Stimulated activated CD4-positive, alpha-beta T cell treated with anti-CD3 and anti-CD28 coated beads, Interleukin-15, amount 100 ng/mL, for 1 hour (primary cell): Measurements from ENCODE around the gene NTPCR.
"Not testable (repeated sequence)": the region's sequence is repeated elsewhere in the genome, so short reads cannot be mapped to it uniquely, and the experiment has no call there.

Source experiments
- DNase-seq, 2 donors: peaks; one replicate each; pipeline ENCODE4 v3.0.0-alpha.2; 2020; ENCODE audit warnings: low read depth in 1 of 2, low spot score in 1 of 2

The NTPCR gene, protein sequence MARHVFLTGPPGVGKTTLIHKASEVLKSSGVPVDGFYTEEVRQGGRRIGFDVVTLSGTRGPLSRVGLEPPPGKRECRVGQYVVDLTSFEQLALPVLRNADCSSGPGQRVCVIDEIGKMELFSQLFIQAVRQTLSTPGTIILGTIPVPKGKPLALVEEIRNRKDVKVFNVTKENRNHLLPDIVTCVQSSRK

DNA sequence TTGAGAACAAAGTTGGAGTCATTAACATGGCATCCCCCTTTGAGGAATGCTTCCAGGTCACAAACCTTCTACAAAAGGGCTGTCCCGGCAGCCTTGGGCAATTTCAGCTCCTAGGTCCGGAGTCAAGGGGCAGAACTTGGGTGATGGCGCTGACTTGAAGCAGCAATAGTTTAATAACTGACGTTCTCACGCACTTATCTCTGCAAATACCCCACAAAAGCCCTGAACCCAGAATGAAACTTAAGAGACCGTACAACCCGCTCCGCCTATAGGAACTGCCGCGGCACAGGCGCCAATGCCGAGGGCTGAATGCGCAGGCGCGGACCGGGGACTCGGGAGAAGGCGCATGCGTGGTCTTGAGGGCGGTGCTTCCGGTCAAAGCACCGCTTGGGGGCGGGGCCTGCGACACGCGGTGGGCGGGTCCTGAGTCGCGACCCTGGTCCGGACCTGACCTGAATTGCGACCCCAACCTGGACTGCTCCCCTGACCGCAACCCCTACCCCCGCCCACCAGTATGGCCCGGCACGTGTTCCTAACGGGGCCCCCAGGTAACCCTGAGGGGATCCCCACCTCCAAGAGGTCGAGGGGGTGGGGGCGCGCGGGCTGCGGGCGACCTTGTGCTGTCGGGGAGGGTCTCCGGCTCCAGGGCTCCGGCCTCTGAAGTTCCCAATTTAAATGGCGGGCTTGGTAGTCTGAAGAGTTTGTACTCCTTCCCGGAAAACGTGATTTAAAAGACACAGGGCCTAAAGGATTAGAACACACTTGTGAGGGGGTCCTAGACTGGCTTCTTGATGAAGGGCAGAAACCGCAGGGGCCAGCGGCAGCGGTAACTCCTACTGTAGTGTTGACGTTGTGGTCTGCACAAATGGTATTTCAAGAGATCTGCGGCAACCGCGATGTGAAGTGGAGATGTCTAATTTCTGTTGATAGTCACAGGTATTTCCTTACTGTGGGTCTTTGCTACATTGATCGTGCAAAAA, at the start of gene NTPCR:
TSS of gene NTPCR (plus strand) at position 415 of the 980 bp plus-strand sequence. CDS start at position 515, 100 bp downstream.
- peak; percentile 94 to 96 for DNase-seq

DNA sequence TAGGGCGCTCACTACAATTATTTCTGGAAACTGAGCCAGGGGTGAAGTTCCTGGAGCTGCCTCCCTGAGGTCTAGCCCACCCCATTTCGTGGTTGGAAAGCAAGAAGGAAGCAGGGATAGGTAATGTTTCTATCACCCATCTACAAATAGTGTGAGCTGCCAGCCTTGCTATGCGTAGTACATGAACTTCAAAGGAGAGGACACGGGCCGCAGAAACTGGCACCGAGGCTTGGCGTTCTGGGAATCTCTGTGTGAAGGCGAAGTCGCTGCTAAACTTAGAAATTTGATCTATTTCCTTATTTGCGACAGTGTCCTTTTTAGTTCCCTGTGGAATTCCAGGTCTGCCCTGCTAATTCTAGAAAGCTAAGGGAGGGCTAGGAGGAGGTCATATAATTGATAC, 49.6 kb upstream of the NTPCR start:
- no peak for DNase-seq

DNA sequence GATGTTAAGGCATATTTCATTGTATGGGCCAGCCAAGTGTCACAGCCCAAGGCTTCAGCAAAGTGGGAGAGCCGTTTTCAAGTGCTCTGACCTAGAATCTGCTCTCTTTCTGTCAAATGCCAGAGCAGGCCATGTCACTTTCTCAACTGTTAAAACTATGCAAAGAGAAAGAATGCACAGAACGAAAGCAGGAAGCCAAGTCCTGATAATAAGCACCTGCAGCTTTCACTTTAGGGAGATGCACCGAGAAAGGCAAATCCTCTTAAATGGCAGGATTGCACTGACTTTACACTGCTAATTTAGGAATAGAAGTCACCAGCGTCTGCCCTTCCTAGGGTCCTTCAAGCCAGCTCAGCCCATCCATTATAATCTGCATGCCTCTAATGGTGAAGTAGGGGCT, 49.2 kb upstream of the NTPCR start:
- no peak for DNase-seq

DNA sequence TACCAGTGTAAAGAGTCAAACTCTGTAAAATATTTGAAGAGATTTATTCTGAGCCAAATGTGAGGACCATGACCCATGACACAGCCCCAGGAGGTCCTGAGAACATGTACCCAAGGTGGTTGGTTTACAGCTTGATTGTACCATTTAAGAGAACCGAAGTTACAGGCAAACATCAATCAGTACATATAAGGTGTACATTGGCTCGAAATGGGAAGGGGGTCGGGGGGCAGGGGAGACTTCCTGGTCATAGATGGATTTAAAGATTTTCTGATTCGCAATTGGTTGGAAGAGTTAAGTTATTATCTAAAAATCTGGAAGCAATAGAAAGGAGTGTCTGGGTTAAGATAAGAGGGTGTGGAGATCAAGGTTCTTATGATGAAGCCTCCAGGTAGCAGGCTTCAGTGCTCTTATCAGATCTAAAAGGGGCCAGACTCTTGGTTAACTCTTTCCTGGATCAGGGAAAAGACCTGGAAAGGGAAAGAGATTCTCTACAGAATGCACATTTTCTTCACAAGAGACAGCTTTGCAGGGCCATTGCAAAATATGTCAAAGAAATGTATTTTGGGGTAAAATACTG, 47.5 kb upstream of the NTPCR start:
- DNase-seq = no peak

DNA sequence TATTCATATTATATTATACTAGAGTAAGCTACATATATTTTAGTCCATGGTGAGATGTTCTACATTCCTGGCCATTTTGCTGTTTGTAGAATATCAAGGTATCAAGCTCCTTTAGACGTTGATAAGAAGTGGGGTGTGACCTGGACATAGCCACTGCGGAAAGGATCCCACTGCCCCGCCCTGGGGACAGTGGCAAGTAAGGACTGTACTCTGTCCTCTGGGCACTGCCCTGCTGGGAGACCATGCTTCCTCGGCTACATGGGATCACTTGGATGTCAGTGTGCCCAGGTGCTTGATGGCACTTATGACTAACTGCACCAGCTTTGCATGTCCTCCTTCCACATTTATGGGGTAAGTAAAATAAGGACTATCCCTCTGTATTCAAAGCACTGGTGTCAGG, 46.3 kb upstream of the NTPCR start:
- no peak for DNase-seq

DNA sequence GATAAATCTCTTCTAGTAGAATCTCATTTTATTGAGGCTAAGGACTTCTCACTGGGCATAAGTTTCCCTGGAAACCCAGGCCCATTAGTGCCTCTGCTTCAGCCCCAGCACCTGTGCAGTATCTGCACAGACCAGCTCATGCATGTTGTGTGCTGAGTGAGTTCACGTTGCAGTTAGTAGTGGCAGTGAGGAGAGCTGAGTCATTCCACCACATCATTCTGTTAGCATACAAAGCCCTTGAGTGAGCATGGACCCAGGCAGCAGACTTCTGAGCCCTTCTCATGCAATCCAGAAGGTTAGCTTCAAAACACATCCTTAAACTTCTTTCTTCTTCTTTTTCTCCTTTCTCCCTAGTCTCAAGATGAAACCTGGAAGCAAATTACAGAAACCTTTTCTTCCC, 45.8 kb upstream of the NTPCR start:
- DNase-seq = no peak

DNA sequence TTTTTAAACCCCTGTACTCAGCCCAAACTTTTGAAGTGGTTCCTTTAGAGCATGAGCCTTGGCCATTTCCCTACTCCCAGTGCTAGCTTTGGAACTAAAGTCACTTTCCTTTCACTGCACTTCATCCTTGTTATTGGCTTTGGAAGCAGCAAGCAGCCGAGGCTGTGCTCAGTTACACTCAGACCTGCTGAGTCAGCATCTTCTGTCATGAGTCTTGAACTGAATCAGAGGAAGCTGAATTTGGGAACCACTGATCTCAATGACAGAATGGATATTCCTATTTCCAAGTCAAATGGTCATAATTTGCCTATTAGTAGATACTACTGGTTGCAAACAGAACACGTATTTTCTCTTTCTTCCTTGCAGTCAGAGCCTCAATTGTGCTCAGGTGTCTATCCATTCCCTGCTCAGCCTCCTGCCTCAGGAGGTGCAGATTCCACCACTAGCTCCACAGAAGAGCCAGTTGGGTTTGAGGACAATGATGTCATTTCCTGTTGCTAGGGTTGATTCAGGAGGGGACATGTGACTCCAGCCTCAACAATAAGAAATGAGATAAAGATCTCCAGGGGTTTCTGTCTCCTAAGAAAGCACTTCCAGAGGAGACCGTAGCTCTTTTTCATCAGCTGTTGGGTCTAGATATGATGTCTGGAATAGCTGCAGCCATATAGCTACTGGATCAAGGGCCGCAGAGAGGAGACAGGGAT, 44.9 kb upstream of the NTPCR start:
- DNase-seq = no peak

DNA sequence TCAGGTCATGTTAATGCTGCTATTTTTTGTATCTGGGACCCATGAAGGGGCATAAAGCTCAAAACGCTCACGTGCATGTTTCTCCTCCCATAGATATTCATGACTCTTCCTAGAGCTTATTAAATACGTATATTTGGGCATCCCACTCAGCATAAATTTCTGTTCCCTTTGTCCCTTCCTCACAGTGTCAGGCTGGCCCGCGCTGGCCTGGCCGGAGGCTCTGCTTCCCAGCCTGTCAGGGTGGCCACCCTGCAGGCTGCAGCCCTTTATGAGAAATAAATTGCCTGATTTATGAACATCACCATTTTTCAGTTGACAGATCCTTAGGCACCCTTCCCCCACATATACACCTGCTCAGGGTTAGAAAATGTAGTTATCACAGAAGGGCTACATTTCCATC, 44.0 kb upstream of the NTPCR start:
- no peak for DNase-seq

DNA sequence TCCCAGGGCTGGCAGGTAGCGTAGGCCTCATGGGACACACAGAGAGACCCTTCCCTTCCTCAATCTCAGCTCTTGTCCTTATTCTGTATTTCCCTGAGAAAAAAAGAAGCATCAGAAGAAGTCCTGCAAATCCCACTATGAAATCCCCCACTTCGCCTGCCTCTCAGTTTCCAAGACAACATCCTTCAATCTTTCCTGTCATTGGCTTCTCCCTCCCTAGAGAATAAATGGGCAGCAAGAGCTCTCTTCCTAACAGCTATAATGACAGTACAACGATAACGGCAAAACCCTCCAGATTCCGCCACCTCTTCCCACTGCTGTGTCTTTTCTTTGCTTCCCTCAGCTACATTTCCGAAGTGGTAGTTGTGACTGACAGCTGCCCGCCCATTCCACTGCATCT, 41.6 kb upstream of the NTPCR start:
- no peak for DNase-seq

DNA sequence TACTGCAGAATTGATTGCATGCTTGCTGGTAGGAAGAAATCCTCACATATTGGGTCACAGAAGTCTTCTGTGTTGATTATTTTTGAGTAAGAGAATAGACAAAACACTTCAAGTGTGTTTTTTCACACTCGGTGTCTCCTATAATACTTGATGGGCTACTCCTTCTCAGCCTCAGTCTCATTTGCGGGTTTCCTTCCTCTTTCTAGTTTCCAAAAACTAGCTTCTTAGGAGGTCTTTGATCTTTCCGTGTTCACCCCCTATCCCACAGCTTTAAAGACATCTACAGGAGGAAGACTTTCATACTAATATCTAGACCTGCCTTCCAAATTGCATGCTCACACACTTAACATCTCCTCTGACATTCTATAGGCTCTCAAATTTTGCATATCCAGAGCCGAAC, 40.7 kb upstream of the NTPCR start:
- no peak for DNase-seq

DNA sequence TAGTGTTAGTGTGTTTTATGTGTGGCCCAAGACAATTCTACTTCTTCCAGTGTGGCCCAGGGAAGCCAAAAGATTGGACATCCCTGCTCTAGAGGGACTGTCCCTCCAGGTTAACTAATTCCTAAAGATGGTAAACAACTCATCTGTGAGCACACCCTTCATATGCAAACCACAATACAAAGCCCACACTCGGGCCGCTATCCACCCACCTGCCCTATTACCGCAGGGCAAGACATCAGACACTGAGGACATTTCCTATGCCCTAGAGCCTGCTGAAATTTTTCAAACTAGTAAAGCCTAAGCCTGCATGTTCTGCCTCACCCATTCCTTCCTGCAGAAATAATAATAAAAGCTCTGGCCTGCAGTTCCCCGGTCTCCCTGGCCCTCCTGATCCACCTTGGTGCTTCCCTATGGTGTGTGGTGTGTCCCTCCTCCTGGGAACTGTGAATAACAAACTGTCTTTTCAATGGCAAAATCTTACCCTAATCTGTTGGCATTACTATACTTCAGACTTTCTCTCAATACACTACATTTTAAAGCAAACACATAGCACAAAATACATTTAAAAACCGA, 39.3 kb upstream of the NTPCR start:
- DNase-seq = no peak

DNA sequence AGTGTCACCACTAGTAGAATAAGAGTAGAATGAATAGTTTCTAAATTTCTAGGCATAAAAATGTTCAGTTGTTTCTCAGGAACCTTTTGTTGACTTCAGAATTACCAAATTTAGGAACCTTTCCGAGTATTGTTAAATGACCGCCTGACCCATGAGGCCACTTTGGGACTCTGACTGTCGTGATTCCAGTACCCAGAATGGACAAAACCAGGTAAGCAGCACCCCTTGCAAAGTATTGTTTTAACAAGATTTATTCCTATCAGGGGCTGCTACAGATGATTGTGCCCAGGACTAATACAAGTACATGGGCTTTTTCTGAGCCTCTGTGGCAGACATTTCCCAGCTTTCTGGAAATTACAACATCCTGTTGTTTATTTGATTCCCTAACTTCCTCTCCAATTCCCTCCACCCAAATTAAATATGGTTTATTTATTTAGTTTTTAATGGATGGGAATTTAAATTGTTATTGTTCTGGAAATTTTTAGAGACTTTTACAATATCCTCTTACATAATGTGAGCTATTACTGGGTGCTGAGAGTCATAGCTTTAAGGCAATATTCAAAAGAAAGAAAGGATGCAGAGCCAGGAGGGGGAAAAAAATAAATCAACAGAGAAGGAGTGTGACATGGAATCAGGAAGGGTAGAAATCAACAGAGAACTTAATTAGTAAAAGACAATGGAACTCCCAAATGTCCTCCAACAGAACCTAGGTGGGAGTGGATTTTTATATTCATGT, 37.4 kb upstream of the NTPCR start:
- no peak for DNase-seq

DNA sequence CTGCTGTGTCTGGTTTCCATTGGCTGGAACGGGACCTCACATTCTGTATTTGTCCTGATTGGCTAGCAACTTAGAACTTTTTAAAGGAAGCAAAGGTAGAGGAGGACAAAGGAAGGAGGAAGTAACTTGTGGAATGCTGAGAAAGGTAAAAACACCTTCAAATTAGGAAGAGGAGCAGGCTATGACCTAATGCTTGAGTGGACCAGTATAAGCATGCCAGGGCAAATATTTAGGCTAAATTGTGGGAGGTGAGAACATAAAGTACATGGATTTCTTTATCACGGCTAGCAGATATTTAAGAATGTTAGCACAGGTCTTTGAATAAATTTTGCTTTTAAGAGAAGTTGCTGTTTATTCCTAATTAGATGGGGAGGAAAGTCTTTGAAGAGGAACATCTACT, 36.1 kb upstream of the NTPCR start:
- not testable (repeated sequence) for DNase-seq

DNA sequence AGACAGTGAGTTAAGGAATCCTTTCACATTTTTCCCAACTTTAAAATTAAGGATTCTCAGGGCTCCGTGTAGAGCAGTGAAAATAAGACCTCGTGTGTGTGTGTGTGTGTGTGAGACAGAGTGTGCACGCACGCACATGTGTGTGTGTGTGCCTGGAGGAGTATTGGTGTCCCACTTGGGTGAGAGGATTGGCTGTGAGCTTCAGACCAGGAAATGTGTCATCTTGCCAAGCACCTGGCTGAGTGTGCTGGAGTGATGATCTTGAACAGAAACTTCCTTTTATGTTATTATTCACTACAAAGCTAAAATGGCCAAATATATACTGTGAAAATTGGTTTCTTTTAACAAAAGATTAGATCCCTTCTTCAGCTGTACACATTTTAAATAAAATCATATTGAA, 35.2 kb upstream of the NTPCR start:
- DNase-seq = no peak

DNA sequence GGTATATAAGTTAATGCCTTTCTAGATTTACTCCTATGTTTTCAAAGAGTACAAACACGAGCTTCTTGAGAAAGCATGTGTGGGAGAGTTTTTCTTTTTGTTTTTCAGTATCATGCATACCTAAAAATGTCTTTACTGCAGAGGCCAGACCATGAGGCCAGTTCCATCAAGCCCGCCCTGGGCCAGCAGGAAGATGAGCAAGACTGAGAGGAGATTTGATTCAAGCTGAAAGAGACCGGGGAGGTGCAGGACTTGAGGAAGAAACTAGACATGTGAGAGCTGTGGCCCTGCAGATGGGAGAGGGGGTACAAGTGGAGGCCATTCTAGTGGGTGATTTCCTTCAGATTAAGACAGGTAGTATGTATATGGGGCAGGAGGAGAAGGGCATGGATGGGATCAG, 33.4 kb upstream of the NTPCR start:
- no peak for DNase-seq

DNA sequence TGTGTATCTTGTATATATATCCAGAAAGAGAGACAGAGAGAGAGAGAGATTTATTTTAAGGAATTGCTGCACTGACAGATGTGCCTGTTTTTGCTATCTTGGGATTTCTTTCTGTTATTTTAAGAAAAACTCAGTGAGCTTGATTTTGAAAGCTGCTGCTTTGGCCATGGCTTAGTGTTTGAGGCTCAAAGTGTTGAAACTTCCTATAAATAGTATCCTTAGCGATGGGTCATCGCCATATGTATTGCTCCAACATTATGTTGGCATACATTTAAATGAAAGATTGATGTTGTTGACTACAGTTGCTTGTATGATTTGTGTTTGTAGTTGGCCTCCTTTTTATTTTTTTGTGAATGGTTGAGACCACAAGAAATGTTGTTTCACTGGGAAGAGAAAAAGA, 29.0 kb upstream of the NTPCR start:
- DNase-seq = no peak

DNA sequence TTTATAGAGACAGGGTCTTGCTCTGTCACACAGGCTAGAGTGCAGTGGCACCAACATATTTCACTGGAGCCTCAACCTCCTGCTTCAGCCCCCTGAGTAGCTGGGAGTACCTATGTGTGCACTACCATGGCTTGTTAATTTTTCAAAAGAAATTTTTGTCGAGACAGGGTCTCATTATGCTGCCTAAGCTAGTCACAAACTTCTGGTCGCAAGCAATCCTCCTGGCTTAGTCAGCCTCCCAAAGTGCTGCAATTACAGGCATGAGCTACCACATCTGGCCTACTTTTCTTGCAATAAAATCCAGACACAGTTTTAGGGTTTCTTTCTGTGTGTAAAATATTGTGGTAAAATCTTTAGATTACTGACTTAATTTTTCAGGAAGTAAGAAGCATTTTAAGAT, 27.9 kb upstream of the NTPCR start:
- DNase-seq = no peak

DNA sequence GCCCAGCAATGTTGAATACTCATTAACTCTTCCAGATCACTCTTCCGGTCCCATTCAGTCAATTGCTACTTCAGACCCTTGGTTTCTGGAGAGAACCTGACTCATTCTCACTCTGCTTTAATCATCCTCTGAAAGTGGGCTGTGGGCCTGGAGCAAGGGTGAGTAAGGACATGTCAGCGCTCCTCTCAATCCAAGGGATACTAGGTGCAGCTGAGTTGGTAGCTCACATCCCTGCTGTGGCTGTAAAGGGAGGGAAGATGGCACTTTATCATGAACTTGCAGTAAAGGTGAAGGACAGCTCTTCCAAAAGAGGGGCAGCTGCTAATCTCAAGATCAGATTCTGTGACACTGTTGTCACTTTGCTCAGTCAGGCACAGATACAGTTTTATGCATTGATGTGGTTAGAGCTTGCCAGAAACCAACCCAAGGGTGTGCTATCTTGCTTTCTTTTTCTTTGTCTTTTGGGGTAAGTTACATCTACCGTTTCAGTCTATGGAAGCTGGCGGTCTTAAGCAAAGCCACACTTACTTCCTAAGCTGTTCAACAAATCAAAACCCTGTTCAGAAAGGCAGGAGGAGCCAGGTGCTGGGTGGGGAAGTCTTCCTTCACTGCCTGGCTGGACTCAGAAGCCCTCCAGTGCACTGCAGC, 26.5 kb upstream of the NTPCR start:
- DNase-seq = peak in 1 of 2 donors; percentile 4

DNA sequence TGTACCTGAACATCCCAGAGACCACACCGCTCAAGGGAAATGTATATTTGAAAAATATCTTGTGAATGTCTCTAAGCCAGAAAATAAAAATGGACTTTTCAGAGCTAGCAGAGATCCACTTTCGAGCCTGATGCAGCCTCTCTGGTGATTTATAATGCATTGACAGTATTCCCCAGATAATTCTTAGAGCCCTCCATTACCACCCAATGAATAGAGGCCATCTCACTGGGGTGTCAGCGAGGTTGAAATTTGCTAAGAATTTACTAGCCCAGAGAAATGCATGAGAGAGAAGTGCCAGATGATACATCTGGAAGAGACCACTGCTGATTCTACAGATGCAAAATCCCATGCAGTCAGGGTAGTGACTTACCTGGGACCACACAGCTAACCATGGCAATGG, 25.5 kb upstream of the NTPCR start:
- no peak for DNase-seq
